ENCODE measurements around the gene KRTAP20-3. TPM values are rescaled to one million over a fixed set of nuclear protein-coding genes. Genes with fewer than 3 reads are reported as not detected.

The KRTAP20-3 gene
- not detected for total RNA-seq (ENCODE audit: insufficient read depth, low replicate concordance)

DNA sequence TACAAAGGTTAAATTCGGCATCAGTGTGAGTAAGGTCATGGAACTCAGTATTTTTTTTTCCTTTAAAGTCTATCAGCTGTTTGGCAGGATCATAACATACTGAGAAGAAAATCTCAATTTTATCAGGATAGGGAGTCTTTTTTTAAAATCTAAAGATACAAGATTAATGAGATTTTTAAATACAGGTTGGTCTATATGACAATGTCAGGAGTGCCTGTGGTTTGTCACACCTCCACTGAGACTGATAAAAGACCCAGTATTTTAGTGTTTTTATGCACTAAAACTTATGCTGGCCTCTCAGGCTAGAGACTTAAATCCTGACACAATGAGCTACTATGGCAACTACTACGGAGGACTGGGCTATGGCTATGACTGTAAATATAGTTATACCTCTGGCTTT, at the start of gene KRTAP20-3:
TSS of gene KRTAP20-3 (plus strand) at position 301 of the 400 bp plus-strand sequence.
- DNase-seq (ENCODE audit: low spot score): no peak

DNA sequence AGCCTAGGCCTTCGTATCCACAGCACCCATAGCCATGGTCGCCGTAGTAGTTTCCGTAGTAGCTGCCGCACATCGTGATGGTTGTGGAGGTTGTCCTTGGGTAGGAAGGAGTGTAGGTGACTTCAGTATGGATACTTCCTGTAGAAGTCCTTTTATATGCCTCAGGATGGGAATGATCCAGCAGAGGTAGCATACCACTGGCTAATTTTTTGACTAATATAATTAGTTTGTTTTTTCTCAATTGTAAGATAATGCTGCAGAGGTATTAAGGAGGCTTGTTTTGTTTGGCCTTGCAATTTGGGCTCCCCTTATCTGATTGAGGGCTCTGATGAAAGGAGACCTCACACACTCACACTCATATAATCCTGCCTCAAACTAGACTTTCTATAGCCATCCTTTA, 43.9 kb upstream of the KRTAP20-3 start, which contains the start of gene KRTAP6-2:
TSS of gene KRTAP6-2 (minus strand) at position 101 of the 400 bp plus-strand sequence. CDS start at position 73, 28 bp downstream.
- DNase-seq (ENCODE audit: low spot score): no peak

DNA sequence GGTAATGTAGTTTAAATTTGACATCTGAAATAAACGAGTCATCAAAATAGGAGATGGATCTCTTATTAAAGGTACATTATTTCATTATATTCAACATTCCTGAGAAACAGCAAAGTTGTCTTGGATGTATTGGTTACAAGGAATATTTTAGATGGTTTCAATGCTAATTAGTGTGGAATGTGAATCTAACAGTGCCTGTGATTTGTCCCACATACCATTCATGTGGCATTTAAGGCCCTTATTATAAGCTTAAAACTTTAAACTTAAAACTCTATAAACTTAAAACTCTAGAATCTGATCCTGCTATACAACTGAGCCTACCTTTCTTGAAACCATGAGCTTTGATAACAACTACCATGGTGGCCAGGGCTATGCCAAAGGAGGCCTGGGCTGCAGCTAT, 41.9 kb upstream of the KRTAP20-3 start, which contains the start of gene KRTAP22-1:
TSS of gene KRTAP22-1 (plus strand) at position 301 of the 400 bp plus-strand sequence.
- no peak for DNase-seq (ENCODE audit: low spot score)

DNA sequence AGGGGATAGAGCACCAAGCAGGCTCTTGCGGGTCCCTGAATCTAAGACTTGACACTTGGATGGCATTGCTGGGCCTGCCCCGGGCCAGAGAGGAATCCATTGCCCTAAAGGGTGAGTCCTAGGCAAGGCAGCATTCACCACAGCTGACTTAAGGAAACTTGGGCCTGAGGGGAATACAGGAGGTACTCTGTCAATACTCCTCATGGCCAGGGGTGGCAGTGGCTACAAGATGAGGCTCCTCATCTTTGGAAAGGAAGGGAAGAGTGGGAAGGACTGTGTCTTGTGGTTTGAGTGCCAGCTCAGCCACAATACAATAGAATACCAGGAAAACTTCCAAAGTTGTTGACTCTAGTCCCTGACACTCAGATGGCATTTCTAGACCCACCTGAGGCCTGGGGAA, 36.7 kb upstream of the KRTAP20-3 start:
- DNase-seq (ENCODE audit: low spot score): no peak

DNA sequence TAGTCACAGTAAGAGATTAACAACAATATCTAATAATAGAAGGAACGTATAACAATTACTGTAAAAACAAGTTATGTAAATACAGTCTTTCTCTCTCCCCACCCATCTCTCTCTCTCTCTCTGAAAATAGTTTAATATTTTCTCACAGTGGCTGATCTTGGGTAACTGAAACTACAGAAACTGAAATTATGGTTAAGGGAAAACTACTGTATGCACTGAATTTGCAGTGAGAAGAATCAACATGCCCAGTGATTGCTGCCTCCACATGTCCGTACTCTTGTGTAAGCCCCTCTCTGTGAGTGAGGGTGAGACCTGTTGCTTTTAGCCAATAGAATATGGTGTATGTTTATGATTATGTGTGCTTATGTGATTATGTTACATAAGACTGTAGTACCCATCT, 30.5 kb upstream of the KRTAP20-3 start:
- no peak for DNase-seq (ENCODE audit: low spot score)

DNA sequence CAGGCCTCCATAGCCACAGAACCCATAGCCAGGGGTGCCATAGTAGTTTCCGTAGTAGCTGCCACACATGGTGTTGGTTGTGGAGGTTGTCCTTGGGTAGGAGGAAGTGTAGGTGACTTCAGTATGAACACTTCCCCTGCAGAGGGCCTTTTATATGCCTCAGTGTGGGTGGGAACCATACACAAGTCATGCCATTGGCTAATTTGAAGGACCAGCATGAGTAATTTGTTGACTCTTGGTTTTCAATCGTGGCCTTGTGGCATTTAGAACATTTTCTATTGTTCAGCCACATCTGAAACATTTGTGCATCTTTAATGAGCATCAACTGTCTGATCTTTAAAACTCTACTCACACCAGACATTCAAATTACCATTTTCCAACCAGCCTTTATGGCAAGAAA, 28.8 kb upstream of the KRTAP20-3 start, which contains the start of gene KRTAP6-1:
TSS of gene KRTAP6-1 (minus strand) at position 95 of the 400 bp plus-strand sequence. CDS start at position 69, 26 bp downstream.
- no peak for DNase-seq (ENCODE audit: low spot score)

DNA sequence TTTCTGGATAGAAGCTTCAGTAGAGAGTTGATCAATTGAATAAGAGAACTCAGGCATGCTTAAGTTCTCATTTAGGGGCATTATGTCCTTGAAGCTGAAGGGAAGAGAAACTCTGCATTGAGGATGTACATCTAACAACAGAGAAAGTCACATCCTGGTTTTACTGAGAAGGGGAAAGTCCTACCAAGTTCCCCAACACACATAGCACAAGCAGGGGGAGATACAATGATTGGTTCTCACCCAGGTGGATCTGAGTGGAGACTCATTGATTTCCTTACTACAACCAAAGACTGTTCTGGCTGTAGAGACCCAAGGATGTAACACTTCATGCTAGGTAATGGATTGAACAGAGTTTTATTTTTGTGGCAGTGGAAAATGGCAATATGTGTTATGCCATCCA, 27.5 kb upstream of the KRTAP20-3 start:
- no peak for DNase-seq (ENCODE audit: low spot score)

DNA sequence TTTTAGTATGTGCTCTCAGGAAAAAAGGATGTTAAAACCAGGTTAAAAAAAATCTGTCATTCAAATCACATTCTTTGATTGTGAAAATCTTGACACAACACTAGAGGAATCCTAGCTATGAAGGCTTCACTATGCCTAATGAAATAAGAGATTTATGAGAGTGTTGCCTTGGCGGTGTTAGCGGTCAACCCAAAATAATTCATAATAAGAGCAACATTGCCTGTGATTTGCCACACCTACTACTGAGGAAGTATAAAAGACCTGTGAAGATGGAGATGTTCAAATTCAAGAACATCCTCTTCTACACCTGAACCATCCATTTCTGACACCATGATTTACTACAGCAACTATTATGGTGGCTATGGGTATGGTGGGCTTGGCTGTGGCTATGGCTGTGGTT, 26.5 kb upstream of the KRTAP20-3 start, which contains the start of gene KRTAP20-1:
TSS of gene KRTAP20-1 (plus strand) at position 301 of the 400 bp plus-strand sequence. CDS start at position 331, 30 bp downstream.
- no peak for DNase-seq (ENCODE audit: low spot score)

DNA sequence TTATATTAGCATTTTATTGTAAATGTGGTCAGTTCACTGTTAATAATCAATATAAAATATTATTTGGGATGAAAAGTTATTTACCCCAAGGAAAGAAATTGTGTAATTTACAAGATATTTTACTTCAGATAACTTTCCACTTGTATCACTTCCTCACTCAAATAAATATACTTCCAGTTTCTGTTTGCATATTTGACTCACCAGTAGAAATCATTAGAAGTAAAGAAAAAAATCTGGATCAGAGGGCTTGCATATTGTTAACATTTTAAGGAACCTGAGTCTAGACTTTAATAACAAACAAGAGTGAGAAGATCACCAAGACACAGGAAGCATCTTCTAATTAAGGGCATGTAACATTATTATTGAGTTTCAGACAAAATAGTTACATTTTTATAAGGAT, 22.6 kb upstream of the KRTAP20-3 start:
- DNase-seq (ENCODE audit: low spot score): no peak

DNA sequence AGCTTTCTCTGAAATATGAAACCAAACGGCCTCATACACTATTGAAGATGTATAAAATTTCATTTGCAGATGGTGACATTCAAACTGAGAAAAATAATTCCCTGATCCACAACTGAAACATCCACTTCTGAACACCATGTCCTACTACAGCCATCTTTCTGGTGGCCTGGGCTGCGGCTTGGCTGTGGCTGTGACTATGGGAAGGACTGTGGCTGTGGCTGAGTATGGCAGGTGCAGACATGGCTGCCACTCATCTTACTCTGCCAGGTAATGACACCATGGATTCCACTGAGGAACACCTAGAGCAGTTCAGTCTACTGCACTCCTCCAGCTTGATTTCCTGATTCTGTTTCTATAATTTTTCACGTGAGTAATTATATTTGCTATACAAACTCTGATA, 22.1 kb upstream of the KRTAP20-3 start, which contains the start of gene KRTAP20-4:
TSS of gene KRTAP20-4 (plus strand) at position 106 of the 400 bp plus-strand sequence.
- no peak for DNase-seq (ENCODE audit: low spot score)

DNA sequence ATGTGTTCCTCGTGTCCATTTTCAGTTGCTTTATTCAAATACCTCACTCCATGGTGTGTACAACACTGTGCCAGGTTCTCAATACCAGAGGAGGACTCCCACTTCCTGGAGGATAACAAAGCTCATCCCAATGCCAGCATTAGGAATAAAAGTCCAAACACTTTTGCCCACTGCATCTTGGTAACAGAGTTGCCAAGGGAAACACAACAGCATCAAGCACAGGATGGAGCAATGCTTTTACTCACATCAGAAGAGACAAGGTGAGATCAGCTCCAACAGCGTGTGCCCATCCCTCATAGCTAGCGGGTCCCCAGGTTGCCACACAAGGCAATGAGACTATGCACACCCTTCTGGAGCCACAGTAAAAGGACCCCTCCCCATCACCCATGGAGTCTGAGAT, 19.3 kb upstream of the KRTAP20-3 start:
- DNase-seq (ENCODE audit: low spot score): no peak

DNA sequence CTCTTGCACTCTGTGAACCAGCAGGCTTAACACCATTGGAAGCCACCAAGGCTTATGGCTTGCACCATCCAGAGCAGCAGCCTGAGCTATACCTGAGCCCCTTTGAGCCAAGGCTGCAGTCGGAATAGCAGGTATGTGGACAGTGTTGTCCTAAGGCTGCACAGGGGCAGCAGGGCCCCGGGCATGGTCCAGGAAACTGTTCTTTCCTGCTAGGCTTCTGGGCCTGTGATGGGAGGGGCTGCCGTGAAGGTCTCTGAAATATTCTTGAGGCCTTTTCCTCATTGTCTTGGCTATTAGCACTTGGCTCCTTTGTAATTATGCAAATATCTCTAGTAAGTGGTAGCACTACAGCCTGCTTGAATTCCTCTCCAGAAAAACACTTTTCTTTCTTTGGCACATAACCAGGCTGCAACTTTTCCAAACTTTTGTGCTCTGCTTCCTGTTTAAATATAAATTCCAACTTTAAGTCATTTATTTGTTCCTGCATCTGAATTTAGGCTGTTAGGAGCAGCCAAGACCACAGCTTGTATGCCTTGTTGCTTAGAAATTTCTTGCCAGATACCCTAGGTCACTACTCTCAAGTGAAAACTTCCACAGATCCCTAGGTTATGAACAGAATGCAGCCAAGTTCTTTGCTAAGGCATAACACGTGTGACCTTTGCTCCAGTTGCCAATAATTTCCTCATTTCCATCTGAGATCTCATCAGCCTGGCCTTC, 17.1 kb upstream of the KRTAP20-3 start:
- DNase-seq (ENCODE audit: low spot score): no peak

DNA sequence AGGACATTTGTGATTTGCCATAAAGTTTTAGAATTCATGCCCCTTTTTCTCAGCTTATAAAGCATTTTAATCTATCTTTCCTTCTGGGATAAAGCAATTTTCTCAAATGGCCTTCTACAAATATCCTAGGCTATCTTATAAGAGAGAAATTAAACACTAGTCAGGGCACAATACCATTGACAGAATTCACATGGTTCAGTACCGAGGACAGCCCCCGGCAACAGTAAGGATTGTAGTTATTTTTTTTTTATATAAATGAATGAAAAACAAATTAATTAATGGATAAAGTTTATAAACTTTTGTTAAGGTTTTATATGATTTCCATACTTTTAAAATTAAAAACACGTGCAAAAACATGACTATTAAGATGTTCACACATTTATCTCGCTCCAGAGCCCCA, 14.6 kb upstream of the KRTAP20-3 start:
- DNase-seq (ENCODE audit: low spot score): no peak

DNA sequence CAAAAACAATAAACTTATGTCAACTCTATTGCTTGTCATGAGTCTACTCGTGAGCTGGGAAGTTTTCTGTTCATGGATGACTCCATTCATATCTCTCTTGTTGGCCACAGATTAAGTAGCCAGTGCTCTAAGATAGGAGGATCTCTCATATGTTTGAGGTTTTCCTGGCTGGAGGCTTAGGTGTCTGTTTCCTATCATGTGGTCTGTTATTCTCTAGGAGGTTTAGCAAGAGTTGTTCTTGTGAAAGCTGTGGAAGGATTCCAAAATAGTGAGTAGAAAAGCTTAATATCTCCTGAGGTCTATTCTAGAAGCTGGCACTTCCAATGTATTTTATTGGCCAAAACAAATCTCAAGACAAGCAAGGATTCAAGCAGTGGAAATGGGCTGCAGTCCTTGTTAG, 13.5 kb upstream of the KRTAP20-3 start:
- DNase-seq (ENCODE audit: low spot score): peak; percentile 69

DNA sequence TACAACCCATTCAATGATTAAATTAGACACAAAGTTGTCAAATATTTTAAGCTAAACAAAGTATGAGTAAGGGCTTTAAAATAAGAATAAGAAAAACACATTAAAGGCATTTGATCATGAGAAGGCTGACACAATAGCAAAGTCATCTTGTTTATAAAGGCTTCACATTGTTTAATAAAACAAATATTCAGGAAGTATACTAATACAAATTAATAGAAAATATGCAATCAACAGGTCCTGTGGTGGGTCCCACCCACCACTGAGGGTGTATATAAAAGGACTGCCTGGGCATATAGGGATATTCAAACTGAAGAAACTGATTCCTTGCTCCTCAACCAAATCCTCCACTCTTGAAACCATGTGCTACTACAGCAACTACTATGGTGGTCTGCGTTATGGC, 7.8 kb upstream of the KRTAP20-3 start, which contains the start of gene KRTAP20-2:
TSS of gene KRTAP20-2 (plus strand) at position 301 of the 400 bp plus-strand sequence. CDS start at position 359, 58 bp downstream.
- DNase-seq (ENCODE audit: low spot score): no peak

DNA sequence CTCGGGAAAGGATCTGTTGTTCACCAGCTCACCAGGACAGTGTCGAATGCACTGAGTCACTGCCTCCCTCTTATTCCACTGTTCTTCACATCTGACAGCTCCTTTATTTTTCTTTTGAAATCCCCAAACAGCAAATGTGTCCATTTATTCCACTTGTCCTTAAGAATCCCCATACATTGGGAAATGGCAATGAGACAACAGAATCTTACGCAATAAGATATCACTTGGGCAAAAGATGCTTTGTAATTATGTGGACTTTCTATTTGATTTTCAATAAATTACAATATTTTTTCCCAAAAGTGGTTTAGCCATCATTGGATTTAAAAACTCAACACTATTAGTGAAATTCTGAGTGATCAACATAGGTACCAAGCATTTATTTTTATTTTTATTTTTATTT, 4.0 kb upstream of the KRTAP20-3 start:
- DNase-seq (ENCODE audit: low spot score): no peak

DNA sequence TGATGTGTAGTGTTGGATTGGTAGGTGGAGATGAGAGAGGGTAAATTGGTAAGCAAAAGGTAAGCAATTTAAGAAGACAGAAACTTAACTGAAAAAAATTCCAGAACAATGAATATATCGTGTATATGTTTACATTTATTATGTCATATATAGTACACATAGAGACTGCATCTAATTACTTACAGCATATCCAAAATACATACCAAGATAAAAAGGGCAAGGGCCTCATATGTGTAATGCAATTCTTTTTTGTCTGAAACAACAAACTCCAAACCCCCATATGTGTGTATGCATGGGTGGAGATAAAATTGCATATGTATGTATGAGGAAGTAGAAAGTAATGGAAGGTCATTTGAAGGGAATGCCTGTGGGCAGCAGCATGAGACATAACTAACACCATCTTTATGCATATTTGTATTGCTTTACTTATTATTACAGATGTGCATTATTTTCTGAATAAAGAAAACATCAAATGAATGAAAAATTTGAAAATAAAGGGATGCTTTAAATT, 4.3 kb downstream of the KRTAP20-3 start:
- DNase-seq (ENCODE audit: low spot score): no peak

DNA sequence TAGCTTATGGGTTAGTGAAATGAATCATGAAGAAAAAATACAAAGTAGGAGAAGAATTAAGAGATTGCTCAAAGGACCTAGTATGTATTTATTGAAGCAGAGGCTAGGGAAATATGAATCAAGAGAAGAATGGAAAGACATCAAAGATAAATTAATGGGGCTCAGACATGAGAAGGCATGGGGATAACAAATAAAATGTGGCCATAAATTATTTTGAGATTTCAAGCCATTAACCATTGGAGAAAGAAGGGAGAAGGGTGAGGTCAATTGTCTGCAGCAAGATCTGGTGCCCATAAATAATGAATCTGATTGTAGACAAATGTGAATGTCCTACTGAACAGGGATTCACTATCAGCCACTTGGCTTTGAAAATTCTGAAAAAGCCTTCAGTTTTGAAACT, 10.2 kb downstream of the KRTAP20-3 start:
- DNase-seq (ENCODE audit: low spot score): no peak

DNA sequence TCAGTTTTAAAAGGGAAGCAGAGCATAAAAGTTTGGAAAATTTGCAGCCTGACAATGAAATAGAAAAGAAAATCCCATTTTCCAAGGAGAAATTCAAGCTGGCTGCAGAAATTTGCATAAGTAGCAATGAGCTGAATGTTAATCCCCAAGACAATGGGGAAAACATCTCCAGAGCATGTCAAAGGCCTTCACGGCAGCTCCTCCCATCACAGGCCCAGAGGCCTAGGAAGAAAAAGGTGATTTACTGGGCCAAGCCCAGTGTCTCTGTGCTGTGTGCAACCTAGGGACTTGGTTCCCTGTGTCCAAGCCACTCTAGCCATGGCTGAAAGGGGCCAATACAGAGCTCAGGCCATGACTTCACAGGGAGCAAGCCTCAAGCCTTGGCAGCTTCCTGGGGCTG, 26.1 kb downstream of the KRTAP20-3 start:
- DNase-seq (ENCODE audit: low spot score): no peak

DNA sequence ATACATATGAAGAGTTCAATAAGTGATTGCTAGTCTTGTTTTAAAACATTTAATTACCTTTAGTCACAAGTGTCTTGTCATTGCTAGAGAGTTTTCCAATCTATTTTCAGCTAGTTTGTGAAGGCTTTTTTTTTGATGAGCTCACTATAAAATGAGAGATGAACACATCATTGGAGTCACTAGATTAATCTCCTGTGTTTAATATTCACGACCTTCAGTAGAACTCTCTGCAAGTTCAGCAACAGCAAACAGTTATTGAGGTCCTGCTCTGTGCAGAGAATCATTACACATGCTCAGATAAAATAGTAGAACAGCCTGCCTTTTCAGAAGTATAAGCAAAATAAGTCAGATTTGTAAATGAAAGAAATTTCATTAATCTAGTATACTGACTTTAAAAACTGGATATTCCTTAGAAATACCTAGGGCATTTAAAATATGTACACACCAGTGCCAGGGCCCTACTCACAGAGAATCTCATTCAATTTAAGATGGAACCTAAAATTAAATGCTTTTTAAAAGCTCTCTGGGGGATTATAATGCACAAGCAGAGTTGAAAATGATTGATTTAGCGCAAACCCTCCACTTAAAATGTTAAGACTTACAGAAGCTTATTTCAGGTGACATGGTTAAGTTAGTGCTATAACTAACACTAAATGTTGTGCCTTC, 30.5 kb downstream of the KRTAP20-3 start:
- DNase-seq (ENCODE audit: low spot score): no peak

DNA sequence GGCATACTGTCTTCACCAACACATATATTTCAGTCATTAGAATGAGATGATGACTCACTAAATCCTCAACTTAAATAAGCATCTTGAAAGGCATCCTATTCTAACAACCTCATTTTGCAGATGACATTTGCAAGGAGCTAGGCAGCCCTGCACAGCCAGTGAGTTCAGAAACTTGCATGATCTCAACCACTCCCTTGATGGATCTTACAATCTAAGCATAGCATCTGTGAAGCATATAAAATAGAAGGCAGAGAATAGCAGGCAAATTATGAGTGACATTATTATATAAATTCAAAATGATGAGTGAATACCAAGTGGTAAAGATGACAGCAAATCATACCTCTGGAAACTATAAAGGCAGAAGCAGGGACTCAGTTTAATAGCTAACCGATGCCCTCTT, 31.6 kb downstream of the KRTAP20-3 start:
- peak; percentile 5 for DNase-seq (ENCODE audit: low spot score)

DNA sequence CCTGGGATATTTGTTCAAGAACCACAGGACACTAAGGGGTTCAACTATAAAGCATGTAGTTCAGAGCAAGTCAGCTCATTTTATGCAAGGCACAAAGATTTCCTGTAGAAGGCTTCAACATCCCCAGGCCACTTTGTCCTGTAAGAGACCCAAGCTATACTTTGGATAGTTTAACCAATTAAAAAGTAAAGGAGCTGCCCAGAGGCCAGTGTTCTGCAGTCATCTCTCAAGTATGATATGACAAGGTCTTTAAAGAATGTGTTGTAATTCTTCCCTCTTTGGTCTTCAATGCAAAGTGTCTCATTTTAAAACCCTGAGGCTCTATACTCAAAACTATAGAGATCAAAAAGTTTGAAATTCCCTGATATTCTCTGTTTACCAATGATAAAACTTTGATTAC, 34.1 kb downstream of the KRTAP20-3 start:
- no peak for DNase-seq (ENCODE audit: low spot score)

All from umbilical cord (tissue), 2 donors.